ENCODE results near the gene JPT1.

DNA sequence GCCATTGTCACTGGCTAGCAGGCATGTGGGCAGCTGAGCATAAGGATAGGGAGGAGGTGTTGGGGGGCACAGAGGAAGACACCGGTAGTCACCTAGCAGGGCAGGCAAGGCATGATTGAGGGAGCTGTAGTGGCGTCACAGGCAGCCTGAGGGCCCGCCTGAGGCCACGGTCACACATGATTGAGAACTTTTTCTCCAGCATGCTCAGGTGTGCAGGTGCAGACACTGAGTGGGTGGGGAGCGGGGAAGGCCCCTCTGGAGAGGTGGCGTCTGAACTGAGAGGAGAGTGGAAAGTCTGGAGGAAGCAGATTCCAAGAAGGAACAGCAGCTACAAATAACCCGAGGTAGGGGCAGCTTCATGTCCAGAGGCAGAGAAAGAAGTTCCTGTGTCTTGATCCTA lies 55.5 kb downstream of the JPT1 start:
- TF ChIP-seq, protein P1, sequence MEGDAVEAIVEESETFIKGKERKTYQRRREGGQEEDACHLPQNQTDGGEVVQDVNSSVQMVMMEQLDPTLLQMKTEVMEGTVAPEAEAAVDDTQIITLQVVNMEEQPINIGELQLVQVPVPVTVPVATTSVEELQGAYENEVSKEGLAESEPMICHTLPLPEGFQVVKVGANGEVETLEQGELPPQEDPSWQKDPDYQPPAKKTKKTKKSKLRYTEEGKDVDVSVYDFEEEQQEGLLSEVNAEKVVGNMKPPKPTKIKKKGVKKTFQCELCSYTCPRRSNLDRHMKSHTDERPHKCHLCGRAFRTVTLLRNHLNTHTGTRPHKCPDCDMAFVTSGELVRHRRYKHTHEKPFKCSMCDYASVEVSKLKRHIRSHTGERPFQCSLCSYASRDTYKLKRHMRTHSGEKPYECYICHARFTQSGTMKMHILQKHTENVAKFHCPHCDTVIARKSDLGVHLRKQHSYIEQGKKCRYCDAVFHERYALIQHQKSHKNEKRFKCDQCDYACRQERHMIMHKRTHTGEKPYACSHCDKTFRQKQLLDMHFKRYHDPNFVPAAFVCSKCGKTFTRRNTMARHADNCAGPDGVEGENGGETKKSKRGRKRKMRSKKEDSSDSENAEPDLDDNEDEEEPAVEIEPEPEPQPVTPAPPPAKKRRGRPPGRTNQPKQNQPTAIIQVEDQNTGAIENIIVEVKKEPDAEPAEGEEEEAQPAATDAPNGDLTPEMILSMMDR (IDR thresholded peaks at IDR 0.05; ENCODE audit: poor library complexity): no peak
- no peak for TF ChIP-seq EZH2 (IDR thresholded peaks at IDR 0.05; ENCODE audit: borderline replicate concordance)
- TF ChIP-seq EZH2phosphoT487 (IDR thresholded peaks at IDR 0.05; ENCODE audit: low read depth, severe bottlenecking, unreplicated experiment): no peak
